Measurements from ENCODE around the gene SYT13. TPM values are rescaled to one million over a fixed set of nuclear protein-coding genes. Genes with fewer than 3 reads are reported as not detected.

Gene SYT13
- total RNA-seq, 2 donors from 2014 or later = not detected

GRCh38 chr11:45289369-45289768 lies 3.2 kb upstream of the SYT13 start:
- DNase-seq (ENCODE audit: low spot score in 2 of 2) = no peak
- Mint-ChIP-seq H3K36me3 (no peaks in the 10 kb centered on the region), H3K27ac (no peak overlapping the region), H3K9me3 (no peaks in the 10 kb centered on the region)
- no peak for ATAC-seq

- no peak overlapping the region for H3K27ac Mint-ChIP-seq
- H3K36me3 Mint-ChIP-seq = no peaks in the 10 kb centered on the region
- DNase-seq (ENCODE audit: low spot score in 2 of 2) = no peak
- no peaks in the 10 kb centered on the region for H3K9me3 Mint-ChIP-seq
- no peak for ATAC-seq
These were observed 2.2 kb upstream of the SYT13 start for GRCh38 chr11:45288339-45288738.

- H3K9me3 Mint-ChIP-seq = no peaks in the 10 kb centered on the region
- no peak overlapping the region for H3K27ac Mint-ChIP-seq
- H3K36me3 Mint-ChIP-seq = no peaks in the 10 kb centered on the region
- DNase-seq (ENCODE audit: low spot score in 2 of 2) (no peak), ATAC-seq (no peak)
These were observed 1.3 kb upstream of the SYT13 start for GRCh38 chr11:45287316-45287903.

- Mint-ChIP-seq H3K9me3 (no peaks in the 10 kb centered on the region), H3K36me3 (peaks cover 0 to under 1% of the 10 kb centered on the region in 2 donors), H3K27ac (no peak overlapping the region)
- no peak for DNase-seq (ENCODE audit: low spot score in 2 of 2)
- no peak for ATAC-seq
These were observed 802 bp downstream of the SYT13 start for GRCh38 chr11:45285250-45285828.

GRCh38 chr11:45282081-45282480 lies 4.1 kb downstream of the SYT13 start:
- no peak overlapping the region for H3K27ac Mint-ChIP-seq
- ATAC-seq (no peak), DNase-seq (ENCODE audit: low spot score in 2 of 2) (no peak)
- peaks cover 0 to 10% of the 10 kb centered on the region in 2 donors for H3K36me3 Mint-ChIP-seq
- H3K9me3 Mint-ChIP-seq = peaks cover 0 to 9% of the 10 kb centered on the region in 2 donors

- Mint-ChIP-seq H3K27ac (no peak overlapping the region), H3K36me3 (peaks cover 0 to 10% of the 10 kb centered on the region in 2 donors), H3K9me3 (peaks cover 0 to 9% of the 10 kb centered on the region in 2 donors)
- peak in 1 of 2 donors; percentile 73 for ATAC-seq
- no peak for DNase-seq (ENCODE audit: low spot score in 2 of 2)
These were observed 5.7 kb downstream of the SYT13 start for GRCh38 chr11:45280449-45280848.

- H3K36me3 Mint-ChIP-seq = peaks cover 0 to 10% of the 10 kb centered on the region in 2 donors
- ATAC-seq = no peak
- no peak overlapping the region for H3K27ac Mint-ChIP-seq
- H3K9me3 Mint-ChIP-seq = peaks cover 0 to 9% of the 10 kb centered on the region in 2 donors
- no peak for DNase-seq (ENCODE audit: low spot score in 2 of 2)
These were observed 6.5 kb downstream of the SYT13 start for GRCh38 chr11:45279645-45280044.

- no peak overlapping the region for H3K27ac Mint-ChIP-seq
- ATAC-seq (no peak), DNase-seq (ENCODE audit: low spot score in 2 of 2) (no peak)
- H3K9me3 Mint-ChIP-seq = peaks cover 0 to 9% of the 10 kb centered on the region in 2 donors
- H3K36me3 Mint-ChIP-seq = peaks cover 0 to 10% of the 10 kb centered on the region in 2 donors
These were observed 7.4 kb downstream of the SYT13 start for GRCh38 chr11:45278714-45279113.

- peaks cover 0 to 9% of the 10 kb centered on the region in 2 donors for H3K9me3 Mint-ChIP-seq
- no peak for DNase-seq (ENCODE audit: low spot score in 2 of 2)
- no peak overlapping the region for H3K27ac Mint-ChIP-seq
- peaks cover 0 to 10% of the 10 kb centered on the region in 2 donors for H3K36me3 Mint-ChIP-seq
- ATAC-seq = no peak
These were observed 10.3 kb downstream of the SYT13 start for GRCh38 chr11:45275828-45276227.

- H3K9me3 Mint-ChIP-seq = no peaks in the 10 kb centered on the region
- ATAC-seq = no peak
- H3K27ac Mint-ChIP-seq = no peak overlapping the region
- H3K36me3 Mint-ChIP-seq = no peaks in the 10 kb centered on the region
- no peak for DNase-seq (ENCODE audit: low spot score in 2 of 2)
These were observed 11.9 kb downstream of the SYT13 start for GRCh38 chr11:45274206-45274605.

- Mint-ChIP-seq H3K9me3 (no peaks in the 10 kb centered on the region), H3K27ac (no peak overlapping the region), H3K36me3 (no peaks in the 10 kb centered on the region)
- DNase-seq (ENCODE audit: low spot score in 2 of 2) = no peak
- ATAC-seq = no peak
These were observed 12.6 kb downstream of the SYT13 start for GRCh38 chr11:45273509-45273908.

GRCh38 chr11:45272701-45273100 lies 13.4 kb downstream of the SYT13 start:
- ATAC-seq = no peak

GRCh38 chr11:45270946-45271716 lies 15.0 kb downstream of the SYT13 start:
- no peaks in the 10 kb centered on the region for H3K36me3 Mint-ChIP-seq
- DNase-seq (ENCODE audit: low spot score in 2 of 2) (no peak), ATAC-seq (no peak)
- H3K9me3 Mint-ChIP-seq = no peaks in the 10 kb centered on the region
- no peak overlapping the region for H3K27ac Mint-ChIP-seq

More at GRCh38 chr11:45272701-45273100, 13.4 kb downstream of the SYT13 start:
- H3K9me3 Mint-ChIP-seq = no peaks in the 10 kb centered on the region
- no peak for DNase-seq (ENCODE audit: low spot score in 2 of 2)
- no peak overlapping the region for H3K27ac Mint-ChIP-seq
- no peaks in the 10 kb centered on the region for H3K36me3 Mint-ChIP-seq

GRCh38 chr11:45269678-45270077 lies 16.5 kb downstream of the SYT13 start:
- DNase-seq (ENCODE audit: low spot score in 2 of 2) (no peak), ATAC-seq (no peak)
- no peaks in the 10 kb centered on the region for H3K36me3 Mint-ChIP-seq
- no peak overlapping the region for H3K27ac Mint-ChIP-seq
- H3K9me3 Mint-ChIP-seq = no peaks in the 10 kb centered on the region

- H3K27ac Mint-ChIP-seq = no peak overlapping the region
- ATAC-seq (no peak), DNase-seq (ENCODE audit: low spot score in 2 of 2) (no peak)
- no peaks in the 10 kb centered on the region for H3K36me3 Mint-ChIP-seq
- no peaks in the 10 kb centered on the region for H3K9me3 Mint-ChIP-seq
These were observed 18.4 kb downstream of the SYT13 start for GRCh38 chr11:45267652-45268299.

- Mint-ChIP-seq H3K27ac (no peak overlapping the region), H3K36me3 (no peaks in the 10 kb centered on the region), H3K9me3 (no peaks in the 10 kb centered on the region)
- peak in 1 of 2 donors; percentile 52 for DNase-seq (ENCODE audit: low spot score in 2 of 2)
- no peak for ATAC-seq
These were observed 19.1 kb downstream of the SYT13 start for GRCh38 chr11:45267052-45267451.

GRCh38 chr11:45266676-45267020 lies 19.5 kb downstream of the SYT13 start:
- H3K27ac Mint-ChIP-seq = no peak overlapping the region
- DNase-seq (ENCODE audit: low spot score in 2 of 2) = no peak
- H3K9me3 Mint-ChIP-seq = no peaks in the 10 kb centered on the region
- no peaks in the 10 kb centered on the region for H3K36me3 Mint-ChIP-seq
- ATAC-seq = no peak
